AG09309 (cell line): ENCODE results near the gene KIAA0232.

Experiments
- DNase-seq: peaks from one replicate; pipeline ENCODE4 v3.0.0-alpha.2; 2010; ENCODE audit warnings: low read depth
- H3K4me3 ChIP-seq: 2 replicates; pipeline ENCODE4 v1.5.1; 2011; ENCODE audit warnings: mild to moderate bottlenecking, low read depth, low read length, moderate library complexity; ENCODE audit not compliant: control insufficient read depth
- TF ChIP-seq, protein P1 (sequence below): IDR thresholded peaks from 2 replicates; pipeline ENCODE4 v1.5.1; 2011; ENCODE audit warnings: mild to moderate bottlenecking, low read depth, low read length, inconsistent platforms; ENCODE audit not compliant: insufficient read depth, control insufficient read depth; ENCODE audit errors: missing control alignments

The KIAA0232 gene, protein sequence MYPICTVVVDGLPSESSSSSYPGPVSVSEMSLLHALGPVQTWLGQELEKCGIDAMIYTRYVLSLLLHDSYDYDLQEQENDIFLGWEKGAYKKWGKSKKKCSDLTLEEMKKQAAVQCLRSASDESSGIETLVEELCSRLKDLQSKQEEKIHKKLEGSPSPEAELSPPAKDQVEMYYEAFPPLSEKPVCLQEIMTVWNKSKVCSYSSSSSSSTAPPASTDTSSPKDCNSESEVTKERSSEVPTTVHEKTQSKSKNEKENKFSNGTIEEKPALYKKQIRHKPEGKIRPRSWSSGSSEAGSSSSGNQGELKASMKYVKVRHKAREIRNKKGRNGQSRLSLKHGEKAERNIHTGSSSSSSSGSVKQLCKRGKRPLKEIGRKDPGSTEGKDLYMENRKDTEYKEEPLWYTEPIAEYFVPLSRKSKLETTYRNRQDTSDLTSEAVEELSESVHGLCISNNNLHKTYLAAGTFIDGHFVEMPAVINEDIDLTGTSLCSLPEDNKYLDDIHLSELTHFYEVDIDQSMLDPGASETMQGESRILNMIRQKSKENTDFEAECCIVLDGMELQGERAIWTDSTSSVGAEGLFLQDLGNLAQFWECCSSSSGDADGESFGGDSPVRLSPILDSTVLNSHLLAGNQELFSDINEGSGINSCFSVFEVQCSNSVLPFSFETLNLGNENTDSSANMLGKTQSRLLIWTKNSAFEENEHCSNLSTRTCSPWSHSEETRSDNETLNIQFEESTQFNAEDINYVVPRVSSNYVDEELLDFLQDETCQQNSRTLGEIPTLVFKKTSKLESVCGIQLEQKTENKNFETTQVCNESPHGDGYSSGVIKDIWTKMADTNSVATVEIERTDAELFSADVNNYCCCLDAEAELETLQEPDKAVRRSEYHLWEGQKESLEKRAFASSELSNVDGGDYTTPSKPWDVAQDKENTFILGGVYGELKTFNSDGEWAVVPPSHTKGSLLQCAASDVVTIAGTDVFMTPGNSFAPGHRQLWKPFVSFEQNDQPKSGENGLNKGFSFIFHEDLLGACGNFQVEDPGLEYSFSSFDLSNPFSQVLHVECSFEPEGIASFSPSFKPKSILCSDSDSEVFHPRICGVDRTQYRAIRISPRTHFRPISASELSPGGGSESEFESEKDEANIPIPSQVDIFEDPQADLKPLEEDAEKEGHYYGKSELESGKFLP (N-terminal part only)

DNA sequence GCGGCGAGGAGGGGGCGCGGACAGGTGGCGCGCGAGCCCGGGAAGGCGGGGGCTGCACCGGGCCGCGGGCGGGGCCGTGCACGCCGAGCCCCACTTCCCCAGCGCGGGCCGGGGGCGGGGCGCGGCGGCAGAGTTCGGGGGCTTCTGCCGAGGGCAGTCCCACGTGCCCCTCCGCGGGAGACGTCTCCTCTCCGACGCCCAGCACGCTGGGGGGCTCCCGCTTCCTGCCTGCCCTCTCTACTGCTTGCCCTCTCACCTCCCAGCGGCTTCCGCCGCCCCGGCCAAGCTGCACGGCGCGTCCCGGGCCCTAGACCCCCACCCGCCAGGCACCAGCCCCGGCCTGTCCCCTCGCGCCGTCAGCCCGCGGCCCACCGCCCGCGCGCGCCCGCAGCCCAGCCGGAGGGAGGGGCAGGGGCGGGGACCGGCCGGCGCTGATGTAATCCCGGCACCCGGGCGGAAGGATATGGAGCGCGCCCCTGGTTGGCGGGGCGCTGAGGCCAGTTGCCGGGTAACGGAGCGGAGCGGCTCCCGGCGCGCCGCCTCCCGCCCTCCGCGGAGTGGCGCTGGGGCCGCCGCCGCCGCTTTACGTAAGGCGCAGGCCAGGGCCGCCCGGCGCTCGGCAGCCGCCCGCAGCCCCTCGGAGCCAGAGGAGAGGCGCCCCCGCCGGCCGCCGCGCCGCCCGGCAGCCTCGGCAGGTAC is at the start of gene KIAA0232:
KIAA0232 (plus strand) TSS at position 581 of the 699 bp plus-strand sequence. CDS start 41,727 bp downstream, outside the sequence.
- peak; percentile 86 for DNase-seq
- peak within 1 kb of the TSS; percentile 93 for H3K4me3 ChIP-seq
- TF ChIP-seq, protein P1, sequence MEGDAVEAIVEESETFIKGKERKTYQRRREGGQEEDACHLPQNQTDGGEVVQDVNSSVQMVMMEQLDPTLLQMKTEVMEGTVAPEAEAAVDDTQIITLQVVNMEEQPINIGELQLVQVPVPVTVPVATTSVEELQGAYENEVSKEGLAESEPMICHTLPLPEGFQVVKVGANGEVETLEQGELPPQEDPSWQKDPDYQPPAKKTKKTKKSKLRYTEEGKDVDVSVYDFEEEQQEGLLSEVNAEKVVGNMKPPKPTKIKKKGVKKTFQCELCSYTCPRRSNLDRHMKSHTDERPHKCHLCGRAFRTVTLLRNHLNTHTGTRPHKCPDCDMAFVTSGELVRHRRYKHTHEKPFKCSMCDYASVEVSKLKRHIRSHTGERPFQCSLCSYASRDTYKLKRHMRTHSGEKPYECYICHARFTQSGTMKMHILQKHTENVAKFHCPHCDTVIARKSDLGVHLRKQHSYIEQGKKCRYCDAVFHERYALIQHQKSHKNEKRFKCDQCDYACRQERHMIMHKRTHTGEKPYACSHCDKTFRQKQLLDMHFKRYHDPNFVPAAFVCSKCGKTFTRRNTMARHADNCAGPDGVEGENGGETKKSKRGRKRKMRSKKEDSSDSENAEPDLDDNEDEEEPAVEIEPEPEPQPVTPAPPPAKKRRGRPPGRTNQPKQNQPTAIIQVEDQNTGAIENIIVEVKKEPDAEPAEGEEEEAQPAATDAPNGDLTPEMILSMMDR: no peak

DNA sequence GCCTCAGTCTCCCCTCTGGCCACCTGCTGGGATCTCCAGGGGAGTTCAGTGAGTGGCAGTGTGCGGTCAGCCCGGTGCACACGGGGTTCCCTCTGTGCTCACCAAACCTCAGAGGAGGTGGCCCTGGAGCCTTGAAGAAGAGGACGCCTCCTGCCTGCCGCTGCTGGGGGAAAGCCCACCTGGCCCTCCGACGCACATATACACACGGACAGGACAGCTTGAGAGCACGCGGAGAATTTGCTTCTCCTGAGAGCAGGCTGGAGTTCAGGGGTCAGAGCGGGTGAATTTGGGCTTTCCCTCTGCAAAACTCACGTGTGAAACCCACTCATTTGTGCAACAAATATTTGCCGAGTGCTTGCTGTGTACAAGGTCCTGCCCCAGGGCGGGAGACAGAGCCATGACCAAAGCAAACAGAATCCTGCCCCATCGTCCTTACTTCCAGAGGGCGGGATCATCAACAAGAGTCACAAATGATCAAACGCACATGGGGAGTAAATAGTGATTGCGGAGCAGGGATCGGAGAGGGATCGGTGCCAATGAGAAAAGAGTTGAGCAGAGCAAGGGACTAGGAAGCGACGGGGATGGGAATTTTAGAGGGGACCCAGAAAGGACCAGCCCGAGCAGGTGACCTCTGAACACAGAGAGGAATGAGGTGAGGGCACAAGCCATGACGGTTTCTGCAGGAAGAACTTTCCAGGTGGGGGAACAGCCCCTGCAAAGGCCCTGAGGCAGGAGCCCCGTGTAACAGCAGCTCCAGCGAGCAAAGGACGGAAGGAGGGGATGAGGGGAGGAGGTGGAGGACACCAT is 49.0 kb upstream of the KIAA0232 start:
- DNase-seq: no peak
- H3K4me3 ChIP-seq: no peak overlapping the region

DNA sequence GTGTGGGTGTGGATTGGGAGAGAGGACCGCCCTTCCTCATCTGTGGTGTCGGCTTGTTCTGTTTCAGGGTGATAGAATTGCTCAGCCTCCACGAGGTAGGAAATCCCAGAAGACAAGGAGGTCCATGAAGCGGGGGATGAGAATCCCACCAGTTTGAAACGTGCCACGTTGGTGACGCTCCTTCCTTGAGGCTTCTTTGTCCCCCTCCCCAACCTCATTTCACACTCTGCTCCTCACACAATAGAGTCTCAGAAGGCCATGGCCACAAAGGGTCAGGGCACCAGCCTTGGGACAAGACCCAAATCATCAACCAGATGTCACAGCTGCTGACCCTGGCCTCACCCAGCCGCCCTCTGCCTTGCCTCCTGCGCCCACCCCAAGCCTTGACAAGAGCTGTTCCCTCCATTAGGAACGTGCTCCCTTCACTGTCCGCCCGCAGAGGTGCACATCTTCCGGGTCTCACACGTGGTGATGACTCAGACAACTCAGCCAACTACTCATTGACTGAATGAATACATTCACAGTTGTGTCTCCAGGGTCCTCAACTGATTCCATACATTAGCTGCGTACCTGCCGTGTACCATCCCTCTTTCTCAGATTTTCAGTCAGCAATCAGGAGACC is 48.3 kb upstream of the KIAA0232 start:
- no peak for DNase-seq
- H3K4me3 ChIP-seq: no peak overlapping the region
- TF ChIP-seq, protein P1: no peak

More for the DNA sequence above, 49.0 kb upstream of the KIAA0232 start:
- TF ChIP-seq, protein P1: no peak

DNA sequence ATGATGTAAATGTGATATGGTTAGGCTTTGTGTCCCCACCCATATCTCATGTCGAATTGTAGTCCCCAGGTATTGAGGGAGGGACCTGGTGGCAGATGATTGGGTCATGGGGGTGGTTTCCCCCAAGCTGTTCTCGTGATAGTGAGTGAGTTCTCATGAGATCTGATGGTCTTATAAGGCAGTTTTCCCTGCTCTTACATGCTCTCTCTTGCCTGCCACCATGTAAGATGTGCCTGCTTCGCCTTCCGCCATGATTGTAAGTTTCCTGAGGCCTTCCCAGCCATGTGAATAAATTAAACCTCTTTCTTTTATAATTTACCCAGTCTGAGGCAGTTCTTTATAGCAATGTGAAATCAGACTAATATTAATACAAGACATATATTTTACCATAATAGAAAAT is 42.6 kb upstream of the KIAA0232 start:
- TF ChIP-seq, protein P1: no peak
- no peak for DNase-seq
- H3K4me3 ChIP-seq: no peak overlapping the region

DNA sequence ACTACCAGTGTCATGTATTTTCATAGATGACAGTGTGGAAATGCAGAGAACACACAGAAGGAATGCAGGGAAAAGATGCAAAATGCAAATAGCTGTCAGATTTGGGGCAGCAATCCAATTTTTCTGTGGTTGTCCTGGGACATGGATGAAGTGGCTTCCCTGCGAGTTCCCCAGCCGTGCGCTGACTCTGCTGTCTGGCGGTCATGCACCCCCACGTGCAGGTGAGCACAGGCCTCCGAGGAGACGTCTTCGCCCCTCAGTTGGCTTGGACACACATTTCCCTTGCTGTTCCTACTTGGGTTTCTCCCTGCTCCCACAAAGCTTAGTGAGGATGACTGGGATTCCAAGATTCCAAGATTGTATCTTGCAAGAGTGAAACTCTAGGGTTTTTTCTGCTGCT is 42.2 kb upstream of the KIAA0232 start:
- no peak for DNase-seq
- TF ChIP-seq, protein P1: no peak
- H3K4me3 ChIP-seq: no peak overlapping the region
